ENCODE results near the gene TF.

TF gene

GRCh38 chr3:133841196-133841595 is 95.0 kb downstream of the TF start:
- no peak overlapping the region for H3K9ac ChIP-seq (ENCODE audit: insufficient read length, low read depth)
- no peak for DNase-seq (ENCODE audit: low read depth, low spot score)
- TF ChIP-seq SUZ12 (IDR thresholded peaks at IDR 0.05; ENCODE audit: extremely low read depth, insufficient read depth, insufficient read length) (no peak), ZNF274 (IDR thresholded peaks at IDR 0.05; ENCODE audit: low read depth, low read length) (no peak), YY1 (IDR thresholded peaks at IDR 0.05; ENCODE audit: insufficient read depth, insufficient read length) (no peak)
- no peaks in the 10 kb centered on the region for H3K9me3 ChIP-seq (ENCODE audit: insufficient read depth, low read length)
- H3K4me1 ChIP-seq (ENCODE audit: insufficient read depth, insufficient read length): no peaks in the 10 kb centered on the region
- H3K27me3 ChIP-seq (ENCODE audit: insufficient read depth, insufficient read length): no peaks in the 10 kb centered on the region
- peaks cover 43% of the 10 kb centered on the region for H3K36me3 ChIP-seq (ENCODE audit: insufficient read depth, insufficient read length, low read length)
- H3K4me3 ChIP-seq (ENCODE audit: insufficient read length, low read depth): no peak overlapping the region

- no peaks in the 10 kb centered on the region for H3K4me1 ChIP-seq (ENCODE audit: insufficient read depth, insufficient read length)
- peaks cover 39% of the 10 kb centered on the region for H3K36me3 ChIP-seq (ENCODE audit: insufficient read depth, insufficient read length, low read length)
- H3K9me3 ChIP-seq (ENCODE audit: insufficient read depth, low read length): no peaks in the 10 kb centered on the region
- no peak overlapping the region for H3K9ac ChIP-seq (ENCODE audit: insufficient read length, low read depth)
- DNase-seq (ENCODE audit: low read depth, low spot score): no peak
- H3K27me3 ChIP-seq (ENCODE audit: insufficient read depth, insufficient read length): no peaks in the 10 kb centered on the region
- TF ChIP-seq YY1 (IDR thresholded peaks at IDR 0.05; ENCODE audit: insufficient read depth, insufficient read length) (no peak), ZNF274 (IDR thresholded peaks at IDR 0.05; ENCODE audit: low read depth, low read length) (no peak), SUZ12 (IDR thresholded peaks at IDR 0.05; ENCODE audit: extremely low read depth, insufficient read depth, insufficient read length) (no peak)
- H3K4me3 ChIP-seq (ENCODE audit: insufficient read length, low read depth): no peak overlapping the region
These were observed 96.0 kb downstream of the TF start for GRCh38 chr3:133842158-133842557.

GRCh38 chr3:133843634-133844033 is 97.4 kb downstream of the TF start:
- no peaks in the 10 kb centered on the region for H3K9me3 ChIP-seq (ENCODE audit: insufficient read depth, low read length)
- no peaks in the 10 kb centered on the region for H3K27me3 ChIP-seq (ENCODE audit: insufficient read depth, insufficient read length)
- no peak for TF ChIP-seq YY1 (IDR thresholded peaks at IDR 0.05; ENCODE audit: insufficient read depth, insufficient read length)
- no peak for TF ChIP-seq SUZ12 (IDR thresholded peaks at IDR 0.05; ENCODE audit: extremely low read depth, insufficient read depth, insufficient read length)
- no peak for TF ChIP-seq ZNF274 (IDR thresholded peaks at IDR 0.05; ENCODE audit: low read depth, low read length)
- no peak overlapping the region for H3K4me3 ChIP-seq (ENCODE audit: insufficient read length, low read depth)
- no peak overlapping the region for H3K9ac ChIP-seq (ENCODE audit: insufficient read length, low read depth)
- no peaks in the 10 kb centered on the region for H3K4me1 ChIP-seq (ENCODE audit: insufficient read depth, insufficient read length)
- peaks cover 25% of the 10 kb centered on the region for H3K36me3 ChIP-seq (ENCODE audit: insufficient read depth, insufficient read length, low read length)
- DNase-seq (ENCODE audit: low read depth, low spot score): no peak

GRCh38 chr3:133845127-133845526 is 98.9 kb downstream of the TF start:
- no peaks in the 10 kb centered on the region for H3K9me3 ChIP-seq (ENCODE audit: insufficient read depth, low read length)
- H3K4me1 ChIP-seq (ENCODE audit: insufficient read depth, insufficient read length): no peaks in the 10 kb centered on the region
- H3K27me3 ChIP-seq (ENCODE audit: insufficient read depth, insufficient read length): no peaks in the 10 kb centered on the region
- no peak overlapping the region for H3K9ac ChIP-seq (ENCODE audit: insufficient read length, low read depth)
- no peak for DNase-seq (ENCODE audit: low read depth, low spot score)
- no peak overlapping the region for H3K4me3 ChIP-seq (ENCODE audit: insufficient read length, low read depth)
- no peak for TF ChIP-seq SUZ12 (IDR thresholded peaks at IDR 0.05; ENCODE audit: extremely low read depth, insufficient read depth, insufficient read length)
- TF ChIP-seq YY1 (IDR thresholded peaks at IDR 0.05; ENCODE audit: insufficient read depth, insufficient read length): no peak
- no peak for TF ChIP-seq ZNF274 (IDR thresholded peaks at IDR 0.05; ENCODE audit: low read depth, low read length)
- H3K36me3 ChIP-seq (ENCODE audit: insufficient read depth, insufficient read length, low read length): peaks cover 11% of the 10 kb centered on the region
